T-helper 17 cell (primary cell): ENCODE data around the gene KCNK7. TPM values are rescaled to one million over a fixed set of nuclear protein-coding genes. Genes with fewer than 3 reads are reported as not detected.

Experiments used
- ATAC-seq: fragments of 150-1000 bp; cut with Tn5 transposase; 2 replicates; pipeline ENCODE4 v1.10.0; 2021; ENCODE audit warnings: mild to moderate bottlenecking, moderate library complexity
- DNase-seq, 3 donors: peaks; one replicate each; pipeline versions ENCODE4 v3.0.0 to v3.0.0-alpha.2; 2020 to 2021
- H3K9me3 ChIP-seq: one replicate; pipeline ENCODE4 v1.7.0; 2013; ENCODE audit warnings: low read length, mild to moderate bottlenecking; ENCODE audit not compliant: control insufficient read depth, poor library complexity, severe bottlenecking
- H3K27ac Mint-ChIP-seq: one replicate; pipeline ENCODE4 v1.8.0; 2022; ENCODE audit warnings: mild to moderate bottlenecking, moderate library complexity, mixed read lengths
- H3K27me3 Mint-ChIP-seq: one replicate; pipeline ENCODE4 v1.8.0; 2022; ENCODE audit warnings: mixed read lengths
- H3K36me3 Mint-ChIP-seq: one replicate; pipeline ENCODE4 v1.8.0; 2022; ENCODE audit warnings: low read depth, mixed read lengths
- H3K4me1 Mint-ChIP-seq: one replicate; pipeline ENCODE4 v1.8.0; 2022; ENCODE audit warnings: mild to moderate bottlenecking, mixed read lengths
- H3K4me3 Mint-ChIP-seq: one replicate; pipeline ENCODE4 v1.8.0; 2022; ENCODE audit warnings: mild to moderate bottlenecking, moderate library complexity, mixed read lengths
- total RNA-seq, 4 donors: library from RNA in 2 of 4; stranded (reverse) in 2 of 4; gene quantifications; one replicate each; pipeline ENCODE4 v1.2.3 and lab custom pipeline; 2022 to 2026

KCNK7 gene
- total RNA-seq, 2 donors from 2014 or later: 4.7 to 5.7 TPM

- ATAC-seq: no peak
- no peaks in the 10 kb centered on the region for H3K9me3 ChIP-seq
- no peak for DNase-seq
- no peaks in the 10 kb centered on the region for H3K27me3 Mint-ChIP-seq
- H3K4me3 Mint-ChIP-seq: no peak overlapping the region
- peaks cover 36% of the 10 kb centered on the region for H3K4me1 Mint-ChIP-seq
- no peaks in the 10 kb centered on the region for H3K36me3 Mint-ChIP-seq
- H3K27ac Mint-ChIP-seq: peak overlapping the region; percentile 99
Measured at GRCh38 chr11:65563601-65564000, 32.0 kb downstream of the KCNK7 start.

DNA sequence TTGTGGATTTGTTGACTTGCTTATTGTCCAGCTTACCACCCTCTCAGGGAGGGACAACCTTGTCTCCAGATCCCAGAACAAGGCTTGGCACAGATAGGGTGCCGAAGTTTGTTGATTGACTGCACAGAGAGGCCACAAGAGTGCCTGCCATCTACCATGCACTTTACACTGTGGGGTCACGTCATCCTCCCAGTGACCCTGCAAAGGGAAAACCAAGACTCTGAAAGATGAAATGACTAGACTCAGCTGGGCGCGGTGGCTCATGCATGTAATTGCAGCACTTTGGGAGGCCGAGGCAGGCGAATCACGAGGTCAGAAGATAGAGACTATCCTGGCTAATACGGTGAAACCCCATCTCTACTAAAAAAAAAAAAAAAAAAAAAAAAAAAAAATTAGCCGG lies 32.8 kb downstream of the KCNK7 start:
- Mint-ChIP-seq H3K27me3 (no peaks in the 10 kb centered on the region), H3K4me1 (peaks cover 32% of the 10 kb centered on the region), H3K27ac (no peak overlapping the region), H3K4me3 (no peak overlapping the region), H3K36me3 (no peaks in the 10 kb centered on the region)
- ATAC-seq (no peak), DNase-seq (no peak)
- no peaks in the 10 kb centered on the region for H3K9me3 ChIP-seq

DNA sequence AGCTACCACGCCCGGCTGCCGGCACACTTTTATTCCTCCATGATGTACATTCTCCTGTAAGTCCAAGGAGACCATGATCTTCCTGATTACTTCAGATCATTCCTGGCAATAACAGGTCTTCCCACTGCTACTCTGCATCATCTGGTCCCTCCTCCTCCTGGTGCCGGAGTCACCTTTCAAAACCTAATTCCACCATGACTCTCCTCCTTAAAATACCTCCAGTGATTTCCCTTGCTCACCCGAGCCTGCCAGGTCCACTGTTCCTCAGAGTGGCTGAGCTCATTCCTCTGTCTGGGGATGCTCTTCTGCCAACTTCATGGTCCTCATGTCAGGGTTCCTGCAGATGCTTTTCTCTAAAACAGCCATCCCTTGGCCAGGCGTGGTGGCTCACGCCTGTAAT lies 33.6 kb downstream of the KCNK7 start:
- H3K9me3 ChIP-seq: no peaks in the 10 kb centered on the region
- peak overlapping the region; percentile 67 for H3K4me3 Mint-ChIP-seq
- no peak for DNase-seq
- peaks cover 37% of the 10 kb centered on the region for H3K4me1 Mint-ChIP-seq
- ATAC-seq: no peak
- H3K27ac Mint-ChIP-seq: no peak overlapping the region
- H3K36me3 Mint-ChIP-seq: no peaks in the 10 kb centered on the region
- no peaks in the 10 kb centered on the region for H3K27me3 Mint-ChIP-seq

- H3K27me3 Mint-ChIP-seq: no peaks in the 10 kb centered on the region
- ATAC-seq: no peak
- no peaks in the 10 kb centered on the region for H3K36me3 Mint-ChIP-seq
- H3K4me1 Mint-ChIP-seq: peaks cover 42% of the 10 kb centered on the region
- H3K9me3 ChIP-seq: no peaks in the 10 kb centered on the region
- DNase-seq: no peak
- peak overlapping the region; percentile 96 for H3K27ac Mint-ChIP-seq
- peak overlapping the region; percentile 49 for H3K4me3 Mint-ChIP-seq
Measured at GRCh38 chr11:65560555-65561418, 34.8 kb downstream of the KCNK7 start.

DNA sequence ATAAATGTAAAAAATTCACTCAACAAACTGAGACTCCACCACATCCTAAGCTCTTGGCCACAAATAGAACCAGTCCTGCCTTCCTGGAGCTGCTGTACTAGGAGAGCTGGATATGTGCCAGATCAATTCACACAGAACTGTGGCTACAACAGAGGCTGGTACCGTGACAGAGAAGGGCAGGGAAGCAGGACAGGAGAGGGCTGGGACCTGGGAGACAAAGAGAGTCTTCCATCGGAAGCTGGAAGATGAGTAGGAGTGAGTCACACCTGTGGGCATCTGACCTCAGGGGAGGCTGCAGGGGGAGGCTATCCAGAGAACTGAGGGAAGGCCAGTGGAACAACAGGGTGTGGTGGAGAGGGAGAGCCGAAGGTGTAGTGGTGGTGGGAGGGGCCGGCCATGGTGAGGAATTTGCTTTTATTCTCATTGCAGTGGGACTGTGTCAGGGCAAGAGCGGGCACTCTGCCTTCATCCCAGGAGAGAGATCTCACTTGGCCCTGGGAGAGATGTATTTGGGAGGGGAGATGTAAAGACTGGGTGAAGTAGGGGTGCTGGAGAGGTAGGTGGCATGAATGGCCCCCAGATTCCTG lies 35.6 kb downstream of the KCNK7 start:
- peaks cover 43% of the 10 kb centered on the region for H3K4me1 Mint-ChIP-seq
- H3K9me3 ChIP-seq: no peaks in the 10 kb centered on the region
- H3K27ac Mint-ChIP-seq: peak overlapping the region; percentile 96
- DNase-seq (no peak), ATAC-seq (no peak)
- peak overlapping the region; percentile 49 for H3K4me3 Mint-ChIP-seq
- no peaks in the 10 kb centered on the region for H3K27me3 Mint-ChIP-seq
- no peaks in the 10 kb centered on the region for H3K36me3 Mint-ChIP-seq

DNA sequence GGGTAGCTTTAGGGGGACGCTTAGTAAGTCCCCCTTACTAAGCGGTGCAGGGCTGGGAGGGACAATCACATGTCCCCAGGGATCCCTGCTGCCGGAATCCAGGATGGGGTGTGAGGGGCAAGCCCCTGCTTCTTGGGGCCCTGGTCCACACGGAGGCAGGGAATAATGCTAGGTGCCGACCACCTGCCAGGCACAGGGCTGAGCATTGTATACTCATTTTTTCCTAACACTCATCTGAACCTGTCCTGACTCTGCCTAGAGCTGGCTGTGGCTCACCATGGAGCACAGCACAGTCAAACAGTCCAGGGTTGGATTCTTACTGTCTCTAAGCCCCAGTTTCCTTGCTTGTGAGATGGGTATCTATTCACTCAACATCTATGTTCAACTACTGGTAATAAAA lies 36.1 kb downstream of the KCNK7 start:
- no peak for ATAC-seq
- Mint-ChIP-seq H3K4me1 (peaks cover 46% of the 10 kb centered on the region), H3K4me3 (peak overlapping the region; percentile 77), H3K36me3 (no peaks in the 10 kb centered on the region), H3K27ac (peak overlapping the region; percentile 96), H3K27me3 (no peaks in the 10 kb centered on the region)
- no peak for DNase-seq
- no peaks in the 10 kb centered on the region for H3K9me3 ChIP-seq

- DNase-seq: no peak
- Mint-ChIP-seq H3K27ac (peak overlapping the region; percentile 96), H3K4me1 (peaks cover 50% of the 10 kb centered on the region)
Measured at GRCh38 chr11:65558930-65559509, 36.6 kb downstream of the KCNK7 start.

GRCh38 chr11:65558002-65558929 lies 37.3 kb downstream of the KCNK7 start, which contains the start of gene LTBP3:
Gene LTBP3 (minus strand): TSS chr11:65558359. CDS start chr11:65557959, 400 bp downstream.
- ATAC-seq (peak; percentile 56), DNase-seq (peak in 2 of 3 donors; percentile 39 to 46)
- peaks cover 49% of the 10 kb centered on the region for H3K4me1 Mint-ChIP-seq
- H3K27ac Mint-ChIP-seq: peak within 1 kb of the TSS; percentile 96
- no peaks in the 10 kb centered on the region for H3K36me3 Mint-ChIP-seq
- no peaks in the 10 kb centered on the region for H3K9me3 ChIP-seq
- H3K4me3 Mint-ChIP-seq: peak within 1 kb of the TSS; percentile 91
- H3K27me3 Mint-ChIP-seq: no peaks in the 10 kb centered on the region

More at GRCh38 chr11:65558930-65559509, 36.6 kb downstream of the KCNK7 start:
- H3K36me3 Mint-ChIP-seq: no peaks in the 10 kb centered on the region
- H3K27me3 Mint-ChIP-seq: no peaks in the 10 kb centered on the region
- no peaks in the 10 kb centered on the region for H3K9me3 ChIP-seq
- peak overlapping the region; percentile 77 for H3K4me3 Mint-ChIP-seq
- no peak for ATAC-seq

DNA sequence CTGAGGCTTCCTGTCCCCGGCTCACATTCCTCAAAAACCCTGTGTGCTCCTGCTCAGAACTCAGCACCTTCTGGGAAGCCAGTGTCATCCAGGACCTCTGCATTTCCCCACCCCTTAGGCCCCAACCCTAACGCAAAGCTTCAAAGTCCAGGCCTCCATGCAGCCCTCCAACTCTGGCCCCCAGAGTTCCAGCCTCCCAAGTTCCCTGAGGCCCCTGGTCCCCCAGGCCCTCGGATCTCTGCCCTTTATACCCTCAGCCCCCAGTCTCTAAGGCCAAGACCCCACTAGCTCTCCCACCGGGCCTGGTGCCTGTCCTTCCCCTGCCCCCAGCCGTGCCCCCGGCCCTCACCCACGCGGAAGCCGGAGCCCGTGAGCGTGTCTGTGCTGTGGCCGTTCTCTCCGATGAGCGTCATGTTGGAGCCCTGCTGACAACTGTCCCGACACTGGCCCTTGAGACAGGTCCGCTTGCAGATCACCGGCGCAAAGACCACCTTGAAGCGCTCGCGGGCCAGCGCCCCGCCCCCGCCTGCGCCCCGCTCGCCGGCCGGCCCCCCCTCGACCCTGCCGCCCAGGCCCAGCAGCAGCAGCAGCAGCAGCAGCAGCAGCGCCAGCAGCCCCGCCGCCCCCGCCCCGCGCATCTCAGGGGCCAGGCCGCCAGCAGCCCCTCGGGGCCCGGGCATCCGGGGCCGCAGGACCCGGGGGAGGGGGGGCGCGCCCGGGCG lies 38.2 kb downstream of the KCNK7 start:
- no peaks in the 10 kb centered on the region for H3K9me3 ChIP-seq
- H3K36me3 Mint-ChIP-seq: no peaks in the 10 kb centered on the region
- peaks cover 53% of the 10 kb centered on the region for H3K4me1 Mint-ChIP-seq
- peak overlapping the region; percentile 91 for H3K4me3 Mint-ChIP-seq
- peak overlapping the region; percentile 96 for H3K27ac Mint-ChIP-seq
- ATAC-seq (no peak), DNase-seq (no peak)
- H3K27me3 Mint-ChIP-seq: no peaks in the 10 kb centered on the region

- peak overlapping the region; percentile 96 for H3K27ac Mint-ChIP-seq
- no peak for ATAC-seq
- H3K4me1 Mint-ChIP-seq: peaks cover 58% of the 10 kb centered on the region
- no peak for DNase-seq
- no peaks in the 10 kb centered on the region for H3K27me3 Mint-ChIP-seq
- H3K9me3 ChIP-seq: no peaks in the 10 kb centered on the region
- H3K36me3 Mint-ChIP-seq: no peaks in the 10 kb centered on the region
- H3K4me3 Mint-ChIP-seq: peak overlapping the region; percentile 91
Measured at GRCh38 chr11:65556470-65557279, 38.9 kb downstream of the KCNK7 start.

DNA sequence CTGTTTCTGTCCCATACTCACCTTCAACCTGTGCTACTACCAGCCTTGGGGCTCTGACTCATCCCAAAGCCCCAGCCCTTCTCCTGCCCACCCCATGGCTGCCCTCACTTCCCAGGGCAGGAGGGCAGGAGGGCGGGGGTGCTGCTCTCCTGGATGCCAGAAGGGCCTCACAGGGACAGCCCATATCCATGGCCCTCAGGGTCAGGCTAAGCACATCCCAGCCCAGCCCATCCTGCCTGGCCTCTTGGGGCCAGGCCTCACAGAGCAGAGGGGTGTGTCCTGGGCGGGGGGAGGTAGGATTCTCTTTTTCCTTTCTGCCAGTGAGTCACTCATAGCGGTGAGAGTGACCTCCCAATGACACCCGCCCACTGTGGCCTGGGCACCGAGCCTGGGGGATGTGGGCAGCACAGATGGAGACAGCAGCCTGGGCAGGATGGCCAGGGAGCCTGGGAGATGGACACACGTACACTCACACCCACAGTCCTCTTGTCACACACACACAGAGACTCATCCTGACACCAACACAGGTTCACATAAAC lies 39.8 kb downstream of the KCNK7 start:
- Mint-ChIP-seq H3K27me3 (no peaks in the 10 kb centered on the region), H3K4me3 (peak overlapping the region; percentile 91), H3K27ac (peak overlapping the region; percentile 96), H3K4me1 (peaks cover 63% of the 10 kb centered on the region), H3K36me3 (no peaks in the 10 kb centered on the region)
- ATAC-seq: no peak
- H3K9me3 ChIP-seq: no peaks in the 10 kb centered on the region
- DNase-seq: no peak
